NCI-H146 treated with DMSO at 0.1 percent for 48 hours (cell line): ENCODE results near the gene RGR.
A peak's percentile ranks its signal among the peaks of the same experiment; 100 is the strongest.

ENCODE experiments used
- DNase-seq: peaks from one replicate; lab custom pipeline; 2025; ENCODE audit not compliant: unreplicated experiment; lab: John Stamatoyannopoulos, UW

RGR gene

GRCh38 chr10:84293171-84293570 is 48.3 kb downstream of the RGR start:
- no peak for DNase-seq

GRCh38 chr10:84293574-84294016 is 48.7 kb downstream of the RGR start:
- no peak for DNase-seq

- no peak for DNase-seq
These were observed 50.1 kb downstream of the RGR start for GRCh38 chr10:84294766-84295447.

GRCh38 chr10:84296091-84296981 is 51.5 kb downstream of the RGR start:
- no peak for DNase-seq

GRCh38 chr10:84298057-84298456 is 53.2 kb downstream of the RGR start:
- DNase-seq = no peak

GRCh38 chr10:84302223-84302622 is 57.4 kb downstream of the RGR start:
- DNase-seq = no peak

GRCh38 chr10:84306751-84307384 is 62.0 kb downstream of the RGR start:
- DNase-seq = no peak

GRCh38 chr10:84308021-84308420 is 63.2 kb downstream of the RGR start:
- peak; percentile 14 for DNase-seq

- DNase-seq = peak; percentile 24
These were observed 63.8 kb downstream of the RGR start for GRCh38 chr10:84308481-84309304.
